ENCODE measurements around the gene OSTF1.

- TF ChIP-seq POLR2A (IDR thresholded peaks at IDR 0.05): no peak
- no peak for TF ChIP-seq CTCF (IDR thresholded peaks at IDR 0.05)
- TF ChIP-seq POLR2AphosphoS5 (IDR thresholded peaks at IDR 0.05): no peak
Observed at GRCh38 chr9:75067894-75068293, 20.4 kb upstream of the OSTF1 start.

Data from prostate gland (tissue), 2 donors.